Measurements from ENCODE around the gene REPIN1. TPM values are rescaled to one million over a fixed set of nuclear protein-coding genes. Genes with fewer than 3 reads are reported as not detected.

Gene REPIN1
- total RNA-seq, 2 experiments from 2014 or later = 53.4 to 57.5 TPM

DNA sequence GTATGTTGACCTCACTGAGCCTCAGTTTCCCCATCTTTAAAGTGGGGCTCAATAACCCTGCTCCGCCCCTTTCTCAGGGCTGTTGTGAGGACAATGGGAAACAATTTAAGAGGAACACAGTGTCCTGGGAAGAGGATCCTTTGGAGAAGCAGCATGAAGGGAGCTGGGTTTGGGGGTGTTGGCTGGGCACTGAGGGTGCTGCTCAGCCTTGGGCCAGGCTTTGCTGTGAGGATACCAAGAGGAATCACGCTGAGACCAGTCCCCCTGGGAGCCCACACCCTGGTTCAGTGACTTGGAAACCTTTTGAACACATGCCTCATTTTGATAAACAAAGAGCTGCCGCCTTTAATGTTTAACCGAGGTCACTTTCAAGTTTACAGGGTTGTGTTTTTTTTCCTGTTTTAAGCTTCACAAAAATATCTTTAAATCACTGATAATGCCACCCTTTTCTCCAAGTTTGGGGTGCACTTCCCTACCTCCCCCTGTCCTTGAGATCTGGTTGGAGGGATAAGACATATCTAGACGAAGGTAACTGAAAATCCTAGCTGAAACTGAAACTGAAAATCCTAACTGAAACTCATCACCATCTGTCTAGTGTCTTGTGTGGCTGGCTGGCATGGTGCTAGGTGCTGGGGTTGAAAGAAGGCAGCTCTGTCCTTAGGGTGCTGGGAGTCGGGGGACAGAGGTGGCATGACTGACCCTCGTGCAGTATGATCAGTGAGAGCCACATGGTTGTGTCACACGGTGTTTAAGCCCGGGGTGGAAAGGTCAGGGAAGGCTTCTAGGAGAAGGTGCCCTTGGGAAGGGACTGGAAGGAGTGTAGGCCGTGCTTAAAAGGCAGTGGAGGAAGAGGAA lies 38.2 kb downstream of the REPIN1 start:
- H3K4me1 Mint-ChIP-seq = peaks cover 21% of the 10 kb centered on the region
- H3K27me3 Mint-ChIP-seq = no peaks in the 10 kb centered on the region
- peak overlapping the region; percentile 98 for H3K4me3 Mint-ChIP-seq
- peaks cover 16% of the 10 kb centered on the region for H3K36me3 Mint-ChIP-seq
- DNase-seq = peak; percentile 50
- peak overlapping the region; percentile 98 for H3K27ac Mint-ChIP-seq
- peak; percentile 53 for ATAC-seq (ENCODE audit: low read depth)
- POLR2A ChIA-PET = interaction anchor here (0.6 to 6.0 kb wide), 12 partner anchors 10 to 349 kb away, joined by 3 to 47 read pairs (median 3); partner anchors contain the start of gene REPIN1
- no peaks in the 10 kb centered on the region for H3K9me3 Mint-ChIP-seq

DNA sequence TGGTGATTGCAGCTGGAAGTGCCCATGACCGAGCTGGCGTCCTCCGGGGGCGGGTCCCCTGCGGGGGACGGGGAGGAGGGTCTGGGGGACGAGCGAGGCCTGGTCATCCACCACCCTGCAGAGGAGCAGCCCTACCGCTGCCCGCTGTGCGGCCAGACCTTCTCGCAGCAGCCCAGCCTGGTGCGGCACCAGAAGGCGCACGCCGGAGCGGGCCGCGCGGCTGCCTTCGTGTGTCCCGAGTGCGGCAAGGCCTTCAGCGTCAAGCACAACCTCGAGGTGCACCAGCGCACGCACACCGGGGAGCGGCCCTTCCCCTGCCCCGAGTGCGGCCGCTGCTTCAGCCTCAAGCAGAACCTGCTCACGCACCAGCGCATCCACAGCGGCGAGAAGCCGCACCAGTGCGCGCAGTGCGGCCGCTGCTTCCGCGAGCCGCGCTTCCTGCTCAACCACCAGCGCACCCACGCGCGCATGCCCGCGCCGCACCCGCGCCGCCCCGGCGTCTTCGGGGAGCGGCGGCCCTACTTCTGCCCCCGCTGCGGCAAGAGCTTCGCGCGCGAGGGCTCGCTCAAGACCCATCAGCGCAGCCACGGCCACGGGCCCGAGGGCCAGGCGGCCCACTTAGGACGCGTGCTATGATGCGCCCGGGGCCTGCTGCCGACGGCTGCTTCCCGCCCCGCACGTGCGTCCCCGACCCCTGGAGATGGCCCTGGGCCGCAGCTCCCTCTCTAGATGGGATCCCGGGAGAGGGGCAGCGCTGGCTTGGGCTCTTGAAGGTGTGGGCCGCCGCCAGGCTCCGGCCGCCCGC lies 39.2 kb downstream of the REPIN1 start:
- no peak overlapping the region for H3K4me3 Mint-ChIP-seq
- no peaks in the 10 kb centered on the region for H3K9me3 Mint-ChIP-seq
- H3K4me1 Mint-ChIP-seq = peaks cover 21% of the 10 kb centered on the region
- POLR2A ChIA-PET = interaction anchor here (1.0 to 6.0 kb wide), 6 partner anchors 10 to 348 kb away, joined by 3 to 47 read pairs (median 4); partner anchors contain the start of gene REPIN1
- DNase-seq (no peak), ATAC-seq (ENCODE audit: low read depth) (no peak)
- no peak overlapping the region for H3K27ac Mint-ChIP-seq
- H3K27me3 Mint-ChIP-seq = no peaks in the 10 kb centered on the region
- H3K36me3 Mint-ChIP-seq = peaks cover 16% of the 10 kb centered on the region

DNA sequence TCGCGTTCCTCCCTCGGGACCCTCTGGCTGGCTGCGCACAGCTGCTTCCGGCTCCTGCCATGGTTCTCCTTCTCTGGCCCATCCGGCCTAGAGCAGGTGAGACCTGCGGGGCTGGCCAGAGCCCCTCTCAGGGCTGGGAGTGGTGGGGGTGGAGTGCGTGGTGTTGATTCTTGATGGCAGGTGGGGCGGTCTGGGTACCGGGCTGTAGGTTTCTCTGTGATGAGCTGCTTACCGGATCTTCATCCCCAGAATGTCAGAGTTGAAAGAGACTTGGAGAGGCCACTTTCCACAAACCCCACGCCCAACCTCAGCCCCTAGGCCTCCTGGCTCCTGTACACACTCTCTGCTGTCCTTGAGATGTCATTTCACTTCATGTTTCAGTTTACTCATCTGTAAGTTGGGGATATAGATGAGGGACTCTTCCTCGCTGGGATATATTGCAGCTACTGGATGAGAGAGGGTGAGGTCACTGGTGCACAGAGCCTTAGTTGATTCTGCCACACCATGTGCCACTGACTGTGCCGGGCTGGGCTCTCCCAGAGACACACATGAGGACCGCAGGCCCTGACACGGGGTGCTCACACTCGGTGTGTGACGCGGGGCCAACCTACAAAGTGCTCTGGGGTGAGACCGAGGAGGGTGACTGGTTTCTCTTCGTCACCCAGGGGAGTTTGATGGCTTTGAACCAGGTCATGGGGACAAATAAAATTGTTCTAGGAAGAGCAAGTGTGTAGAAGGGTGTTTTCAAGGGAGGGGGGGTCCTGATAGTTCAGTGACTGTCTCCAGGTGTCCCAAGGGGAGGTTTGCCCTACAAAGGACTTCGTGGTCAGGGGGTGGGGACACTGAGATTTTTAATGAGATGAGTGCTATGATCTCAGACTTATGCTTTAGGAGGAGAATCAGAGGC lies 40.0 kb downstream of the REPIN1 start:
- DNase-seq (no peak), ATAC-seq (ENCODE audit: low read depth) (no peak)
- H3K4me3 Mint-ChIP-seq = no peak overlapping the region
- H3K36me3 Mint-ChIP-seq = peaks cover 18% of the 10 kb centered on the region
- H3K9me3 Mint-ChIP-seq = no peaks in the 10 kb centered on the region
- H3K27ac Mint-ChIP-seq = peak overlapping the region; percentile 42
- POLR2A ChIA-PET = interaction anchor here (6.0 kb wide), 1 partner anchor 39 kb away, joined by 47 read pairs; the partner anchor contains the start of gene REPIN1
- H3K4me1 Mint-ChIP-seq = peaks cover 18% of the 10 kb centered on the region
- H3K27me3 Mint-ChIP-seq = no peaks in the 10 kb centered on the region

DNA sequence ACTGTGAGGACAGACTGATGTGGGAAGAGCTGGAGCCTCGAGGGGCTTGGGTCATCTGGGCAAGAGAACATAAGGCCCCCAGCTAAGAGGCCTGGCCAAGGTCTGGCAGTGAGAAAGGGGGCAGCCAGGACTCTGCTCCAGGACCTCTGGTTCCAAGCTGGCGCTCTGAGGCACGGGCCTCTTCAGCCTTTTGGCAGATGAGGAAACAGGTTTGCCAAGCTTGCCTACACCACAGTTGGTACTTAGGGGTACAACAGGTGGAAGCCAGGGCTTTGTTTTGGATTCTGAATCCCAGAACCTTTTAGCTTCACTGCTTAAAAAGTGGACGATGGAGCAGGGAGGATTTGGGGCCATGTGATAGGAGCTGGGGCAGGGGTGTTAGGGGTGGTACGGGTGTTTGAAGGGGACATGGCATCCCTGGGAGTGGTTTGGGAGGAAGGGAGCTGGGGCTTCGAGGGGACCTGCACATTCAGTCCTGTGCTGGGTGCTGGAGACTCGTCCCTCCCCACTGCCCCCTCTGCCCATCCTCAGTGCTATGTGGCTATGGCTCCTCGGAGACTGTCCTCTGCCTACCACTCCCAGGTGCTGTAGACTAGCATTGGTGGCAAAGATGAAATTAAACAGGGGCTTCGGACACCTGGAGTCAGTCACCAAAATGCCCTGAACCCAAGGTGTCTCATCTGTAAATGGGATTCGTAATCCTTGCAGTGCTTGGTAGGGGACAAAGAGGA lies 40.8 kb downstream of the REPIN1 start:
- Mint-ChIP-seq H3K9me3 (no peaks in the 10 kb centered on the region), H3K4me3 (no peak overlapping the region), H3K4me1 (peaks cover 15% of the 10 kb centered on the region), H3K36me3 (peaks cover 18% of the 10 kb centered on the region), H3K27ac (no peak overlapping the region), H3K27me3 (no peaks in the 10 kb centered on the region)
- ATAC-seq (ENCODE audit: low read depth) = no peak
- DNase-seq = no peak
- POLR2A ChIA-PET = no interaction called here

DNA sequence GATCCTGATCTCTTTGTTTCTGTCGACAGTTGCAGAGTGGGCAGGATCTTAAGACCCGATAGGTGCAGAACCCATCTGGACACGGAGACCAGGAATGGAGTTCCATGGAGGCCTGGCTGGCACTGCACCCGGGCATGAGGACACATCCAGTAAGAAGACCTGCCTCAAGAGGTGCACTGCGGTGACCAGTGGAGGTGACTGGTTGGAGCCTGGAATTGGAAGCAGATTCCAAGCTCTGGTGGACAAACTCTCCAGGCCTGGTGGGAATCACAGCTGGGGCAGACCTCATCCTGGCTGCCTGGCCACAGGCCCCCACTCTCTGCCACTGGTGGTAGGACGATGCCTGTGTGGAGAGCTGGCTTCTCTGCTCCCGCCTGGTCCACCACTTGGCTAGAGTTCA lies 41.5 kb downstream of the REPIN1 start:
- H3K27me3 Mint-ChIP-seq = no peaks in the 10 kb centered on the region
- ATAC-seq (ENCODE audit: low read depth) (no peak), DNase-seq (no peak)
- H3K4me3 Mint-ChIP-seq = no peak overlapping the region
- peaks cover 13% of the 10 kb centered on the region for H3K4me1 Mint-ChIP-seq
- no peak overlapping the region for H3K27ac Mint-ChIP-seq
- peaks cover 18% of the 10 kb centered on the region for H3K36me3 Mint-ChIP-seq
- POLR2A ChIA-PET = no interaction called here
- H3K9me3 Mint-ChIP-seq = no peaks in the 10 kb centered on the region

DNA sequence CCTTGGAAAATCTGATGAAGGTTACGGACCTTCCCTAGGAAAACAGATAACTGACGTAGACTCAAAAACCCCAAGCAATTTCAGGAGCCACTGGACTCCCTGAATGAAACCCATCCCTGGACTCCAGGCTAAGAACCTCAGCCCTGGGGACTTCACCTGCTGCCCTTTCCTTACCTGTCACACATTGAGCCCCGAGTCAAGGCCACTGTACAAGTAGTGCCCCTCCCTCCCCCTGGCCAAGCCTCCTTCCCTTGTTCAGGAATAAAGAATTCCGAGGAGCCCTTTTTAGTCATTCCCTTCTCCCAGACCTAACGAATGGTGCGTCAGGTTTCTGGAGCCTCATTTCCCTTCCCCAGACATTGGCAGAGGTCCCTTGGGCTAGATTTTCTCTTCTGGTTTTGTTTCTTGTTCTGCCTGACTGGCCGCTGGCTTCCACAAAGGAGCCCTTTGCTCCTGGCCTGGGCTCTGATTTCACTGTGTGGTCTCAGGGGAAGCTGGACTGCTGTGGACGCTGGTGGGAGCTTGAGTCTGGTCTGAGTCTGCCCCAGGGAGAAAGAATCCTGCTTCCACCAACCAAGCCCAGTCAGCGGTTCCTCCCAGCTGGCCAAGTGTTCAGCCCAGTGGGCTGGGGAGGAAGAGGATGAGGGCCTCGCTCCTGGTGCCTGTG lies 42.2 kb downstream of the REPIN1 start:
- H3K36me3 Mint-ChIP-seq = peaks cover 15% of the 10 kb centered on the region

DNA sequence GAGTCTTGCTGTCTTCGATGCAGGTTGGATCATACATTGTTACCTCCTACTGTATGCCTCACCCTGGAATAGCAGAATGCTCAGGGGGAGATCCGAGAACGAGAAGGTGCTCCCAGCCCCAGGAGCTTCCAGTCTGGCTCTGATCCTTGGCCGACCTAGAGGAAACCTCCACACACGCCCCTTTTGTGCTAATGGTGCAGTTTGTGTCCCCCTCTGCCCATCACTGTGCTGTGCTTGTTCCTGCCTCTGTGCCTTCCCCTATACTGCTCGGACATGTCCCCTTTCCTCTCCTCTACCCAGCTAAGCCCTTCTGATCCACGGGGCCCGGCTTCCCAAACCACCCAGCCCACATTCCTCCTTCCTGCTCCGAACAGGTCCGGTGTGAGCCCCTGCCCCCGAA lies 43.0 kb downstream of the REPIN1 start:
- Mint-ChIP-seq H3K27ac (no peak overlapping the region), H3K4me1 (peaks cover 6% of the 10 kb centered on the region), H3K4me3 (no peak overlapping the region), H3K9me3 (no peaks in the 10 kb centered on the region), H3K27me3 (no peaks in the 10 kb centered on the region), H3K36me3 (peaks cover 15% of the 10 kb centered on the region)
- no peak for ATAC-seq (ENCODE audit: low read depth)
- POLR2A ChIA-PET = no interaction called here
- DNase-seq = no peak

More for the DNA sequence above, 42.2 kb downstream of the REPIN1 start:
- H3K4me1 Mint-ChIP-seq = peaks cover 11% of the 10 kb centered on the region
- H3K27ac Mint-ChIP-seq = peak overlapping the region; percentile 65
- H3K9me3 Mint-ChIP-seq = no peaks in the 10 kb centered on the region
- DNase-seq (no peak), ATAC-seq (ENCODE audit: low read depth) (no peak)
- H3K27me3 Mint-ChIP-seq = no peaks in the 10 kb centered on the region
- POLR2A ChIA-PET = no interaction called here
- H3K4me3 Mint-ChIP-seq = no peak overlapping the region

DNA sequence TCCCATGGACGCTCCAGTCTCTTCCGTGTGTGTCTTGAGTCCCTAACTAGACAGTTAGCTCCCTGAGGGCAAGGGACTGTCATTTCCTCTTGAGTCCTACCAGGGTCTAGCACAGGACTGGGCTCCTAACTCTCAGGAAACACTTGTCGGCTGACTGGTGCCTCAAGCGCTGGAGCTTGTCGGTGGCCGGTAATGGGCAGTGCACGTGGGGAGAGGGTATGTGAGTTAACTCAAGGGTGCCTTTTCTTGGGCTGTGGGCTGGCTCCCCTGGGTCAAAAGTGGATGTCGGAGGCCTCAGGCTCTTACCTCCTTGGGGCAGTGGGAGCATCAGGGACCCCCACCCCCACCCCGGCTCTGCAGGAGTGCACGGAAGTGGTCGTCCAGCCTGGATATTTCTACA lies 43.4 kb downstream of the REPIN1 start:
- POLR2A ChIA-PET = interaction anchor here (0.5 kb wide), 1 partner anchor 491 kb away, joined by 3 read pairs; no protein-coding TSS in a partner anchor
- Mint-ChIP-seq H3K4me1 (peaks cover 4% of the 10 kb centered on the region), H3K4me3 (no peak overlapping the region), H3K9me3 (no peaks in the 10 kb centered on the region), H3K27ac (no peak overlapping the region), H3K36me3 (peaks cover 15% of the 10 kb centered on the region), H3K27me3 (no peaks in the 10 kb centered on the region)
- ATAC-seq (ENCODE audit: low read depth) = no peak
- DNase-seq = no peak

DNA sequence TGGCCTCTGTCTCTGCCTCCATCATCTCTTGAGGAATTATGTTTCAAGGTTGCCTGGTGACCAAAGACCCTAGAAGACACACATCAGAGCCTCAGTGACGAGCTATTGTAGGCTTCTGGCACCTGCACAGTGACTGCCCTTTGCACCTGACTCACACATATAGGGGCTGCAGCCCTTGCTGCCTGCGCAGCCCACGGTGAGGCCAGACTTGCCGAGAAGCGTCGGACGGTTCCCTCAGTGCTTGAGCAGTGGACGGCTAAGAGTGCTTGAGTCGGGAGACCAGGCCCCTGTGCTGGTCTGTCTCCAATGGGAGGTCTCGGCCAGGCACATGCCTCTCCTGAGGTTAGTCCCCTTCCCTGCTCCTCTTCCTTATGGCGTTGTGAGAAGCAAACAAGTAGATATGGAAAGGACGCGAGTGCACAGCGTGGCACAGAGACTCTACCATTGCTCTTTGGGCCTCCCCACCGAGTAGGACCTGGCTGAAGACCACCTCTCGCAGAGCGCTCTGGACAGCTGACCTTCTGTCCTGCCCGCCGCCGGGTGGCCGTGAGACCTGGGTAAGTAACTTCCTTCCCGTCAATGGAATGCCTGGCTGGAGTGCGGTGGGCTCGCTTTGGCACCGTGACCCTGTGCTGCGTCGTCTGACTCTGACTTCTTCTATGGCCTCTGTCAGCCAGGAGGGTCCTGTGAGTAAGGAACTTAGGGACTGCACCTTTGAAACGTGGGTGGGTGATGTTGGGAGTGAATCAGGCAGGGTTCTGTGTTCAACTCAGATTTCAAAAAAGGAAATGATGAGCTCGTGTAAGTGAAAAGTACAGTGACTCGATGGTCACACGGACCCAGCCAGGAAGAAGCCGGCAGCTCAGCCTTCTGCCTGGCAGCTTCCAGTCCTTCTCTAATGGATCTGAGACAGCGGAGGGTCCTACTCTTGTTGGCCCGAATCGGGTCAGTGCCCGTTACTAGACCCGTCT lies 44.2 kb downstream of the REPIN1 start:
- POLR2A ChIA-PET = interaction anchor here (0.5 kb wide), 1 partner anchor 490 kb away, joined by 3 read pairs; no protein-coding TSS in a partner anchor
- H3K9me3 Mint-ChIP-seq = no peaks in the 10 kb centered on the region

DNA sequence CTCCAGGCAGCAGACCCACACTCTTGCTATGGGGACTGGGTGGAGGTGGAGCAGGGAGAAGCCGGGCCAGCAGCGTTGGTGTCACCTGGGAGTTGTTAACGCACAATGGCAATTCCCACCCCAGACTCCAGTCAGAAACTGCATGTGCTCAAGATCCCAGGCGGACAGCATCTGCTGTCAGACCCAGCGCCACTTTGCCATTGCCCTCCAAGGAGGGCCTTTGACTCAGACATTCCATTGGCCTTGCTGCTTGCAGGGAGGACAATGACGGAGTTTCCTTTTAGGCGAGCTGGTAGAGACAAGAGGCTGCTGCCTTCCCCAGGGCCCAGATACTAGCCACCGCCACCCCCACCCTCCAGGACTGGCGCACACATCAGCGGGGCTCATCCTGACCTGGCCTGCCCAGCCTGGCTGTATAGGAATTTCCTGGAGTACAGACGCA lies 45.0 kb downstream of the REPIN1 start:
- Mint-ChIP-seq H3K4me3 (no peak overlapping the region), H3K27ac (no peak overlapping the region), H3K9me3 (no peaks in the 10 kb centered on the region), H3K36me3 (peaks cover 11% of the 10 kb centered on the region), H3K4me1 (peaks cover 1% of the 10 kb centered on the region), H3K27me3 (no peaks in the 10 kb centered on the region)
- ATAC-seq (ENCODE audit: low read depth) = no peak
- DNase-seq = no peak
- POLR2A ChIA-PET = no interaction called here

More for the DNA sequence above, 44.2 kb downstream of the REPIN1 start:
- H3K36me3 Mint-ChIP-seq = peaks cover 13% of the 10 kb centered on the region
- DNase-seq = no peak
- peaks cover 1% of the 10 kb centered on the region for H3K4me1 Mint-ChIP-seq
- no peak for ATAC-seq (ENCODE audit: low read depth)
- H3K27ac Mint-ChIP-seq = peak overlapping the region; percentile 46
- no peak overlapping the region for H3K4me3 Mint-ChIP-seq
- no peaks in the 10 kb centered on the region for H3K27me3 Mint-ChIP-seq

Measured in activated naive CD8-positive, alpha-beta T cell treated with anti-CD3 and anti-CD28 coated beads, Interleukin-2, amount 10 ng/mL, durations not matched to agents 7 days and 5 days (primary cell).